HUES6 (cell line): ENCODE results near the gene BTBD10.
"Not testable (repeated sequence)": the region's sequence is repeated elsewhere in the genome, so short reads cannot be mapped to it uniquely, and the experiment has no call there.

Source experiments
- H3K27ac ChIP-seq: 2 replicates; pipeline ENCODE4 v1.7.0; 2013; ENCODE audit warnings: low read depth, mild to moderate bottlenecking, low read length, inconsistent platforms
- H3K27me3 ChIP-seq: 2 replicates; pipeline ENCODE4 v1.6.1; 2013; ENCODE audit warnings: low read length; ENCODE audit not compliant: control insufficient read depth, insufficient read depth
- H3K36me3 ChIP-seq: 2 replicates; pipeline ENCODE4 v1.6.1; 2013; ENCODE audit warnings: low read length; ENCODE audit not compliant: control insufficient read depth, insufficient read depth
- H3K4me1 ChIP-seq: 2 replicates; pipeline ENCODE4 v1.6.1; 2013; ENCODE audit warnings: low read length; ENCODE audit not compliant: control insufficient read depth, insufficient read depth
- H3K4me3 ChIP-seq: 2 replicates; pipeline ENCODE4 v1.5.1; 2013; ENCODE audit warnings: low read depth, low read length
- H3K9ac ChIP-seq: one replicate; pipeline ENCODE4 v1.6.1; 2013; ENCODE audit warnings: mild to moderate bottlenecking, low read length
- H3K9me3 ChIP-seq: 2 replicates; pipeline ENCODE4 v1.6.1; 2013; ENCODE audit warnings: low read depth, low read length; ENCODE audit not compliant: control insufficient read depth, insufficient read depth

Gene BTBD10

DNA sequence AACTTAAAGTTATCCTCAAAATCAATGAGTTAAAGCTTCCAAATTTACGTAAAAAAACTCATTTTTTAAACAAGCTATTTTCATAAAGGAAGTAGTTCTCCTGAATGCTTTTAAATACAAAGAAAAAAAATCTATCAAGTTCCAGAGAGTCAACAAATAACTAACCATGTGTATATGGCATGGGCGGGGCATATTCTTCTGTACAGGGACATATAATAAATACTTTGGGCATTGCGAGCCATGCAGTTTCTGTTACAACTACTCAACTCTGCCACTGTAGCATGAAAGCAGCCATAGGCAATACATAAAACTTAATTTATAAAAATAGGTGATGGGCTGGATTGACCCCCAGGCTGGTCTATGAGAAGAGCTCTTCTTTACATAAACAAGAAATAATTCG, 57.8 kb downstream of the BTBD10 start:
- Histone ChIP-seq H3K9me3 (peaks cover 8% of the 10 kb centered on the region), H3K4me3 (no peak overlapping the region), H3K9ac (no peak overlapping the region), H3K36me3 (peaks cover 25% of the 10 kb centered on the region), H3K27ac (no peak overlapping the region), H3K27me3 (no peaks in the 10 kb centered on the region), H3K4me1 (no peaks in the 10 kb centered on the region)

DNA sequence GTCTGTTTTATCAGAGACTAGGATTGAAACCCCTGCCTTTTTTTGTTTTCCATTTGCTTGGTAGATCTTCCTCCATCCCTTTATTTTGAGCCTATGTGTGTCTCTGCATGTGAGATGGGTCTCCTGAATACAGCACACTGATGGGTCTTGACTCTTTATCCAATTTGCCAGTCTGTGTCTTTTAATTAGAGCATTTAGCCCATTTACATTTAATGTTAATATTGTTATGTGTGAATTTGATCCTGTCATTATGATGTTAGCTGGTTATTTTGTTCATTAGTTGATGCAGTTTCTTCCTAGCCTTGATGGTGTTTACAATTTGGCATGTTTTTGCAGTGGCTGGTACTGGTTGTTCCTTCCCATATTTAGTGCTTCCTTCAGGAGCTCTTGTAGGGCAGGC, 64.7 kb downstream of the BTBD10 start:
- H3K9ac ChIP-seq, H3K27ac ChIP-seq, H3K27me3 ChIP-seq, H3K4me3 ChIP-seq, H3K4me1 ChIP-seq: not testable (repeated sequence)
- H3K9me3 ChIP-seq, result peaks cover 10% of the 10 kb centered on the region
- peaks cover 23% of the 10 kb centered on the region for H3K36me3 ChIP-seq

DNA sequence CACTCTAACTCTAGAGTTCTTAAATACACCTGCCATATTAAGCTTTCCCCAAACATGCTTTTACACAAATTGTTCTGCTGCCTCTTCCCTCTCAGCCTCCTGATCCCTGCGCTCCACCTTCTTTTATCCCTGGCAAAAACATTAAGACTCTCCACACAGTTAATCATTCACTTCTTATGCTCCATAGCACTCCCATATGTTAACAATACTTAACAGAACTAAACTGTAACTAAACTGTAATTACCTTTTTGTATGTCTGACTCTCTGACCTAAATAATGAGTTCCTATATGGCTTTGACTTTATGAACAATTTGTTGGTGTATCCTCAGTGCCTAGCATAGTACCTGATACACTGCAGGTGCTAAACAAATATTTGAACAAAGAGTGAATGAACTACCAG, 71.8 kb downstream of the BTBD10 start:
- no peak overlapping the region for H3K9ac ChIP-seq
- H3K4me1 ChIP-seq, result no peaks in the 10 kb centered on the region
- H3K27ac ChIP-seq, result no peak overlapping the region
- H3K27me3 ChIP-seq, result no peaks in the 10 kb centered on the region
- peaks cover 25% of the 10 kb centered on the region for H3K36me3 ChIP-seq
- no peaks in the 10 kb centered on the region for H3K9me3 ChIP-seq
- H3K4me3 ChIP-seq, result no peak overlapping the region

DNA sequence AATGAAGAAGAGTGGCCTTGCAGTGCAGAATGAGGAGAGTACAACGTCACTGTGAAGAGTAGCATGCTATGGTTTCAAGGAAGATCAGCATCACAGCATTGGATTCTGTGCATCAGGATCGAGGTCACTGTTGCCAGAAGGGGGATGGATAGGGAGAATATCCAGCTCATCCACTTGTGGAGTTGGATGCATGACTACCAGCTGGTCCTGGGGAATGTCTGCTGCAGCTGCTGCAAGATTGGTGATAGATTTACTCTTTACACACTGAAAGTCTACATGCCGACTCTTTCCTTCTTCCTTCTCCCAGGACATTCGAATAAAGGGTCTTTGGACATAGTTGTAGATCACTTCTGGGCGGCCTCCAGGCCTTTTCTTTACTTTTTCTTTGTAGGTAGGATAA, 74.3 kb downstream of the BTBD10 start:
- H3K36me3 ChIP-seq, result peaks cover 25% of the 10 kb centered on the region

DNA sequence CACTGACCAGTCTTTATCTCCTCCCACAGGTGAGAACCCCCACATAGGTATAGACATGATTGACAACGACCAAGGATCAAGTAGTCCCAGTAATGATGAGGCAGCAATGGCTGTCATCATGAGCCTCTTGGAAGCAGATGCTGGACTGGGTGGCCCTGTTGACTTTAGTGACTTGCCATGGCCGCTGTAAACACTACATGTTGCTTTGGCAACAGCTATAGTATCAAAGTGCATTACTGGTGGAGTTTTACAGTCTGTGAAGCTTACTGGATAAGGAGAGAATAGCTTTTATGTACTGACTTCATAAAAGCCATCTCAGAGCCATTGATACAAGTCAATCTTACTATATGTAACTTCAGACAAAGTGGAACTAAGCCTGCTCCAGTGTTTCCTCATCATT, 76.5 kb downstream of the BTBD10 start:
- Histone ChIP-seq H3K4me1 (no peaks in the 10 kb centered on the region), H3K36me3 (peaks cover 31% of the 10 kb centered on the region), H3K9ac (no peak overlapping the region), H3K9me3 (no peaks in the 10 kb centered on the region), H3K27me3 (no peaks in the 10 kb centered on the region), H3K27ac (no peak overlapping the region), H3K4me3 (no peak overlapping the region)

More for the DNA sequence above, 74.3 kb downstream of the BTBD10 start:
- H3K27ac ChIP-seq, result no peak overlapping the region
- H3K27me3 ChIP-seq, result no peaks in the 10 kb centered on the region
- no peaks in the 10 kb centered on the region for H3K4me1 ChIP-seq
- no peak overlapping the region for H3K9ac ChIP-seq
- no peaks in the 10 kb centered on the region for H3K9me3 ChIP-seq
- no peak overlapping the region for H3K4me3 ChIP-seq

DNA sequence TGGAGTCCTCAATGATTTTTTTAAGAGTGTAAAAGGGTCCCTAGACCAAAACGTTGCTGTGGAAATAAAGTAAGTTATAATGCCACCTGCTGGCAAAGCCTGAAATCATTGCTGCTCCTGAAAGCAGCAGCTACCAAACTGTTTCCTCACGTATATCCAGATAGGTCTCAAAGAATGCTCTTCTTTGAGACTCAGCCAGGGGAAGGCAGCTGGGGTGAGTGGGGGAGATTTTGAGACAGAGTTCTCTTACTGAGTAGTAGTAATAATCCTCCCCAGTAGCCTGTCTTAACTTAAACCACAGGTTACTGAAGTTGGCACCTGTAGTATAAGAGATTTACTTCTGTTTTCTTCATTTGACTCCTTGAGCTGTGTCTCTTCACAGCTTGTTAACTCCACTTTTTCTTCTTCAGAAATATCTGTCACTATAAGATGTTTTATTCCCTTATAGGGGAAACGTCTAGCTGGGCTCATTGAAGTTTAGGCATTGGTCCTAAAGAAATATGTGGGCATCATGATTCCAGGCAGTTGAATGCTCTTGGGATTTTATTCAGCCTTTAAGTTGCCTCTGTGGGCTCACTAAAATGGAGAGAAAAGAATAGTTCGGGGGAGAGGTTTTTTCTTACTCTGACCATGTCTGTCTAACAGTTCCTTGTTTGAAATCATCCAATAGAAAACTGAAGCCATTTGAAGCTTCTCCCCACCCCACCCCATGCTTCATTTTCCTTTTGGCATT, 77.9 kb downstream of the BTBD10 start:
- peaks cover 32% of the 10 kb centered on the region for H3K36me3 ChIP-seq

DNA sequence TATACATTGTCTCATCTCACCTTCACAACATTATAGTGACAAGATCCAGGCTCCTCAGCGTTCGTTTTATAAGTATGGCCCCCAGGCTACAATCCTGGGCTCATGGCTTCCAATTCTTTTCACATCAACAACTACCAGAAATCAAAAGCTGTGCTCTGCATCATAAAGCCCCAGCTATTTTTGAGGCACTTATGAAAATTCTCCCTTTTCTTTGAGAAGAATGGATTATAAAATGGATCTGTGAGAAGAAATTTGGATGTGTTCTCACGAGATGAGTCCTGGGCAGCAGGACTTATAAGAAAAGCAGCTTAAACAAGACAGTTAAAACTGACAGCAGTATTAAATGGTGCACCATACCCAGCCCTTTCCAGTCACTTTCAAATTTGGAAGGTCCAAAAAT, 80.3 kb downstream of the BTBD10 start:
- H3K9ac ChIP-seq, result no peak overlapping the region
- no peak overlapping the region for H3K27ac ChIP-seq
- H3K36me3 ChIP-seq, result peaks cover 26% of the 10 kb centered on the region

More for the DNA sequence above, 77.9 kb downstream of the BTBD10 start:
- H3K9me3 ChIP-seq, result no peaks in the 10 kb centered on the region
- H3K4me3 ChIP-seq, result no peak overlapping the region
- H3K4me1 ChIP-seq, result no peaks in the 10 kb centered on the region
- no peaks in the 10 kb centered on the region for H3K27me3 ChIP-seq
- no peak overlapping the region for H3K9ac ChIP-seq
- no peak overlapping the region for H3K27ac ChIP-seq

DNA sequence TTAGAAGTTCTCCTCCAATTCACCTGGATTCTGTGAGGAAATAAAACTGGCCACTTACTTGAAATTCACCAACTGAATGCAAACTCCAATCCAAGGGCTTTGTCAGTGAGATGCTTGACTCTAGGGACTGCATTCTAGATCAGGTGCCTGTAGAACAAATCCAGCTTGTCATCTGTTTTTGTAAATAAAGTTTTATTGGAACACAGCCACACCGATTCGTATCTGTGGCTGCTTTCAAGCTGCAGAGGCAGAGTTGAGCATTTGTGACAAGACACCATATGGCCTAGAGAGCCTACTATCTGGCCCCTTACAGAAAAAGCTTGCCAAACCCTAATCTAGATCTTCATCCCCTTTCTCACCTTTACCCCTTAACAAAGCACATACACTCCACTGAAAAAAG, 82.3 kb downstream of the BTBD10 start:
- no peaks in the 10 kb centered on the region for H3K27me3 ChIP-seq
- H3K9me3 ChIP-seq, result no peaks in the 10 kb centered on the region
- H3K27ac ChIP-seq, result no peak overlapping the region
- peaks cover 14% of the 10 kb centered on the region; the same call in 1 of the 2 replicates for H3K36me3 ChIP-seq
- no peak overlapping the region for H3K9ac ChIP-seq
- no peaks in the 10 kb centered on the region for H3K4me1 ChIP-seq
- H3K4me3 ChIP-seq, result no peak overlapping the region

More for the DNA sequence above, 80.3 kb downstream of the BTBD10 start:
- Histone ChIP-seq H3K4me1 (no peaks in the 10 kb centered on the region), H3K4me3 (no peak overlapping the region), H3K27me3 (no peaks in the 10 kb centered on the region), H3K9me3 (no peaks in the 10 kb centered on the region)

DNA sequence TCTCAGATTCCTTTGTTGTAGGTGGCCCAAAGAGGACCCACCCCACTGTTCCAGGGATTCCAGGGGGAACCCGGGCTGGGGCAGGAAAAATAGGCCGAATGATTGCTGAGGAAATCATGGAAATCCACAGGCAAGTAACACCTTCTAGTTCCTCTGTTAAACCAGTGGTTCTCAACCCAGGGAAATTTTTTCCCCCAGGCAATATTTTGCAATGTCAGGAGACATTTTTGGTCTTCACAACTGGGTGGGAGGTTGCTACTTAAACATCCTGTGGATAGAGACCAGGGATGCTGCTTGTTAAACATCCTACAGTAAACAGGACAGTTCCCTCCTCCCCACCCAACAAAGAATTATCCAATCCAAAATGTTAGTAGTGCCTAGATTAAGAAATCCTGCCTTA, 84.7 kb downstream of the BTBD10 start:
- no peak overlapping the region for H3K9ac ChIP-seq
- no peaks in the 10 kb centered on the region for H3K27me3 ChIP-seq
- peaks cover 14% of the 10 kb centered on the region; the same call in 1 of the 2 replicates for H3K36me3 ChIP-seq
- no peak overlapping the region for H3K4me3 ChIP-seq
- H3K27ac ChIP-seq, result no peak overlapping the region
- no peaks in the 10 kb centered on the region for H3K4me1 ChIP-seq
- no peaks in the 10 kb centered on the region for H3K9me3 ChIP-seq

DNA sequence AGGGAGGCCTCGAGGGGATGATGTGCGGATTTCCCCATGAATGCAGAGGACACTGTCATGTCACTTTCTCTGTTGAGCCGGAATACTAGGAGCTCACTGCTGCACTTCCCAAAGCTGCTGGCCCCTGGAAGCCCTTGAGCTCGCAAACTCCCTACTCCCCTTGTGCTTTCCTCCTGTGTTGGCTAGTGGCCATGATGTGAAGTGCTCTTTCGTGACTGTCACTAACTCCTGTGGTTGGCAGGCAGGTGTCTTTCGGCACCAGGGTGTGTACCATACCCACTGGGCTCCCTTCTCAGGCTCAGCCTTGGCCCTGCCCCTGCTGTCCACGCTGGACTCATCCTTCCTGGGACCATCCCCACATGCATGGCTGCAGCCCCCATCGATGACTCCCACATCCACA, 86.2 kb downstream of the BTBD10 start:
- H3K9ac ChIP-seq, result no peak overlapping the region
- no peaks in the 10 kb centered on the region for H3K9me3 ChIP-seq
- H3K36me3 ChIP-seq, result 0 out of 2 replicates have a peak, but pooled peaks cover 7% of the 10 kb centered on the region
- no peak overlapping the region for H3K4me3 ChIP-seq
- H3K27me3 ChIP-seq, result no peaks in the 10 kb centered on the region
- H3K4me1 ChIP-seq, result no peaks in the 10 kb centered on the region
- no peak overlapping the region for H3K27ac ChIP-seq

DNA sequence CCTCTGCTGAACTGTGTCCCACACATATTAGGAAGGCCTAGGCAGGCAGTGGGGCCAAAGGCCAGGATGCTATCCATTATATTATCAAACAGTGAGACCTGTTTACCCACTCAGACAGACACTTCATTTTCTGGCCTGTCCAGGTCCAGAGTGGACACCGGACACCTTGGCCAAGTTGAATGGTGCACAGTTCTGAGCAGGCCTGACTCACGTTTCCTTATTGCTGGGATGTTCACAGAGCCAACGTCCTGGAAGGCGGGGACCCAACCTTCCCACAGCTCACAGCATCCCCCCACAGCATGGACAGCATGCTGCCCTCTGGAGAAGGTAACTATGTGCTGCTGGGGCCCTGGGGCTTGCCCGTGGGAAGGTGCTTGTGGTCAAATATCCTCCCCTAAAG, 86.6 kb downstream of the BTBD10 start:
- Histone ChIP-seq H3K27me3 (no peaks in the 10 kb centered on the region), H3K4me3 (no peak overlapping the region), H3K4me1 (no peaks in the 10 kb centered on the region), H3K9me3 (no peaks in the 10 kb centered on the region), H3K9ac (no peak overlapping the region), H3K36me3 (0 out of 2 replicates have a peak, but pooled peaks cover 7% of the 10 kb centered on the region), H3K27ac (no peak overlapping the region)
